ENCODE results near the gene ZNF662. TPM values are rescaled to one million over a fixed set of nuclear protein-coding genes. Genes with fewer than 3 reads are reported as not detected.

The ZNF662 gene
- total RNA-seq, 1 donor from 2014 or later = not detected

DNA sequence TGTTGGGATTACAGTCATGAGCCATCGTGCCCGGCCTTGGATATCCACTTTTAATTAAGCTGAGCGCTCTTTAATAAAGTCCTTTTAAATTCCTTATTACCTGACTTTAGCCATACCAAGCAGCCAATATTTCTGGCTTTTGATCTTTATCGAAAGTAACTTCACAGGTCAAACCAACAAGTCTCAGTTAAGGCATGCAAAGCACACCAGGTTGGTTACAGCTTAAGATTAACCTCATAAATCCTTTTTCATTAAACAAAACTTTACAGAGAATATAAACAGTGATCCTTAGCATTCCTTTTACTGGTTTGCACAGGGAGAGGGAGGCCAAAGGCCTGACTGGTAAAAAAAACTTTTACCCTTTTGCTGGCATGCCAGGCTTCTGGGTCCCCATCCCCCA, 17.7 kb downstream of the ZNF662 start:
- peaks cover 14% of the 10 kb centered on the region for H3K27me3 Mint-ChIP-seq (ENCODE audit: low read depth)
- H3K9me3 Mint-ChIP-seq (ENCODE audit: low read depth) = peaks cover 7% of the 10 kb centered on the region
- H3K4me3 Mint-ChIP-seq (ENCODE audit: unreplicated experiment) = no peak overlapping the region
- no peak overlapping the region for H3K27ac Mint-ChIP-seq (ENCODE audit: unreplicated experiment)
- H3K4me1 Mint-ChIP-seq (ENCODE audit: low read depth) = no peaks in the 10 kb centered on the region
- no peaks in the 10 kb centered on the region for H3K36me3 Mint-ChIP-seq (ENCODE audit: low read depth)
- TF ChIP-seq, protein P1, sequence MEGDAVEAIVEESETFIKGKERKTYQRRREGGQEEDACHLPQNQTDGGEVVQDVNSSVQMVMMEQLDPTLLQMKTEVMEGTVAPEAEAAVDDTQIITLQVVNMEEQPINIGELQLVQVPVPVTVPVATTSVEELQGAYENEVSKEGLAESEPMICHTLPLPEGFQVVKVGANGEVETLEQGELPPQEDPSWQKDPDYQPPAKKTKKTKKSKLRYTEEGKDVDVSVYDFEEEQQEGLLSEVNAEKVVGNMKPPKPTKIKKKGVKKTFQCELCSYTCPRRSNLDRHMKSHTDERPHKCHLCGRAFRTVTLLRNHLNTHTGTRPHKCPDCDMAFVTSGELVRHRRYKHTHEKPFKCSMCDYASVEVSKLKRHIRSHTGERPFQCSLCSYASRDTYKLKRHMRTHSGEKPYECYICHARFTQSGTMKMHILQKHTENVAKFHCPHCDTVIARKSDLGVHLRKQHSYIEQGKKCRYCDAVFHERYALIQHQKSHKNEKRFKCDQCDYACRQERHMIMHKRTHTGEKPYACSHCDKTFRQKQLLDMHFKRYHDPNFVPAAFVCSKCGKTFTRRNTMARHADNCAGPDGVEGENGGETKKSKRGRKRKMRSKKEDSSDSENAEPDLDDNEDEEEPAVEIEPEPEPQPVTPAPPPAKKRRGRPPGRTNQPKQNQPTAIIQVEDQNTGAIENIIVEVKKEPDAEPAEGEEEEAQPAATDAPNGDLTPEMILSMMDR (IDR thresholded peaks at IDR 0.05) = no peak
- no peak for DNase-seq (ENCODE audit: low spot score)

- Mint-ChIP-seq H3K9me3 (ENCODE audit: low read depth) (peaks cover 5% of the 10 kb centered on the region), H3K4me3 (ENCODE audit: unreplicated experiment) (no peak overlapping the region), H3K27ac (ENCODE audit: unreplicated experiment) (no peak overlapping the region), H3K27me3 (ENCODE audit: low read depth) (peaks cover 20% of the 10 kb centered on the region), H3K36me3 (ENCODE audit: low read depth) (no peaks in the 10 kb centered on the region), H3K4me1 (ENCODE audit: low read depth) (no peaks in the 10 kb centered on the region)
- DNase-seq (ENCODE audit: low spot score) = no peak
- TF ChIP-seq, protein P1 (IDR thresholded peaks at IDR 0.05) = no peak
Measured at GRCh38 chr3:42926310-42926709, 20.4 kb downstream of the ZNF662 start.

DNA sequence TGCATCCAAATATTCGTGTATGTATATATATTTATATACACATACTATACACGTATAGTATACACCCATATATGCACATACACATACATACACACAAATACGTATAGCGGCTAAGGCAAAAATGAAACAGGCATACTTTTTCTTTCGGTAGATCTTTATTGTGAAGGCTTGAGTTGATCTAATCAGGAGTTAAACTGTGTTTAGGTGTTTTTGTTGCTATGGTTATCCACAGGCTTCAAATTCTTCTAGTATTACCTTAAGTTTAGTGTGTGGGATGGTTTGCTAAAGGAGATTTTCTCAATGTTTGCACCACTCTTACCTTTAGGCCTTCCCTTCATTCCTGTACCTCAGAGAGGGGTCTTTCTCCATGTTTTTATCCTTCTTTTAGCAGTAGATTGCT, 28.2 kb downstream of the ZNF662 start:
- no peaks in the 10 kb centered on the region for H3K9me3 Mint-ChIP-seq (ENCODE audit: low read depth)
- TF ChIP-seq, protein P1 (IDR thresholded peaks at IDR 0.05) = no peak
- no peak overlapping the region for H3K27ac Mint-ChIP-seq (ENCODE audit: unreplicated experiment)

GRCh38 chr3:42934910-42935309, 29.0 kb downstream of the ZNF662 start:
- no peaks in the 10 kb centered on the region for H3K9me3 Mint-ChIP-seq (ENCODE audit: low read depth)
- no peak for DNase-seq (ENCODE audit: low spot score)
- TF ChIP-seq, protein P1 (IDR thresholded peaks at IDR 0.05) = no peak
- H3K4me1 Mint-ChIP-seq (ENCODE audit: low read depth) = no peaks in the 10 kb centered on the region
- no peak overlapping the region for H3K4me3 Mint-ChIP-seq (ENCODE audit: unreplicated experiment)
- H3K27ac Mint-ChIP-seq (ENCODE audit: unreplicated experiment) = no peak overlapping the region
- peaks cover 19% of the 10 kb centered on the region for H3K27me3 Mint-ChIP-seq (ENCODE audit: low read depth)
- no peaks in the 10 kb centered on the region for H3K36me3 Mint-ChIP-seq (ENCODE audit: low read depth)

More for the DNA sequence above, 28.2 kb downstream of the ZNF662 start:
- Mint-ChIP-seq H3K4me1 (ENCODE audit: low read depth) (no peaks in the 10 kb centered on the region), H3K27me3 (ENCODE audit: low read depth) (peaks cover 13% of the 10 kb centered on the region), H3K4me3 (ENCODE audit: unreplicated experiment) (no peak overlapping the region), H3K36me3 (ENCODE audit: low read depth) (no peaks in the 10 kb centered on the region)
- DNase-seq (ENCODE audit: low spot score) = no peak

DNA sequence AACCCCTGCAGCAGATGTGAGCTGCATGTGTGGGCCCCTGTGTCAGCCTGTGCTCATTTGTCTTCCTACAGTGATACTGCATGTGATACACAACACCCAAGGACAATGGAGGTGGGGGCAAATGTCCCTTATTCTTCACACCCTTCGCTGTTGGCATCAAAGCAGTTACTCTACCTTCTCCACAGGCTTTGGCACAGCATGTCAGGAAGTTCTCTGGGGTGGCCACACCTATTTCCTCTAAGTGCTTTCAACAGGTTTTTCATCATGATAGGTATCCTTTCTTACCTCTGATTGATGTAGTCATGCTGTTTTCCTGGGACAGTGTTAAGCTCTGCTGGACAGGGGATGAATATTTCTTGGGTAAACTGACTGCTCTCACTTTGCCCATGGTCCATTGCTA, 29.5 kb downstream of the ZNF662 start:
- peaks cover 20% of the 10 kb centered on the region for H3K27me3 Mint-ChIP-seq (ENCODE audit: low read depth)
- DNase-seq (ENCODE audit: low spot score) = no peak
- H3K9me3 Mint-ChIP-seq (ENCODE audit: low read depth) = no peaks in the 10 kb centered on the region
- no peak overlapping the region for H3K27ac Mint-ChIP-seq (ENCODE audit: unreplicated experiment)
- no peaks in the 10 kb centered on the region for H3K4me1 Mint-ChIP-seq (ENCODE audit: low read depth)
- H3K36me3 Mint-ChIP-seq (ENCODE audit: low read depth) = no peaks in the 10 kb centered on the region
- H3K4me3 Mint-ChIP-seq (ENCODE audit: unreplicated experiment) = no peak overlapping the region
- TF ChIP-seq, protein P1 (IDR thresholded peaks at IDR 0.05) = no peak
